Gastroesophageal sphincter (tissue), 4 donors: ENCODE data around the gene C4B. TPM values are rescaled to one million over a fixed set of nuclear protein-coding genes. Genes with fewer than 3 reads are reported as not detected.
A peak's percentile ranks its signal among the peaks of the same experiment; 100 is the strongest.
"Not testable (repeated sequence)": the region's sequence is repeated elsewhere in the genome, so short reads cannot be mapped to it uniquely, and the experiment has no call there.

ENCODE experiments used
- ATAC-seq: fragments of 150-250 bp; one replicate; pipeline ENCODE4 v1.9.1; 2016; ENCODE audit warnings: mild to moderate bottlenecking, moderate library complexity
- H3K27ac ChIP-seq, 4 donors: fragments of 200-600 bp; sonication (generic) in 3 of 4; 1 replicate in 3 of 4; 2 replicates in 1 of 4; pipeline ENCODE4 v1.5.1; 2016 to 2019
- H3K27me3 ChIP-seq: fragments of 200-600 bp; sonication (generic); one replicate; pipeline ENCODE4 v1.5.1; 2019
- H3K36me3 ChIP-seq, 2 donors: fragments of 200-600 bp; sonication (generic); one replicate each; pipeline ENCODE4 v1.5.1; 2019; ENCODE audit warnings: control low read depth in 1 of 2
- H3K4me1 ChIP-seq, 3 donors: fragments of 200-600 bp; sonication (generic); 1 replicate in 2 of 3; 2 replicates in 1 of 3; pipeline ENCODE4 v1.5.1; 2016 to 2019; ENCODE audit warnings: control low read depth in 2 of 3
- H3K4me3 ChIP-seq, 2 donors: fragments of 200-600 bp; sonication (generic); one replicate each; pipeline ENCODE4 v1.5.1; 2019; ENCODE audit warnings: mild to moderate bottlenecking in 1 of 2, moderate library complexity in 1 of 2
- H3K9me3 ChIP-seq, 3 donors: fragments of 200-600 bp; sonication (generic); one replicate each; pipeline ENCODE4 v1.5.1; 2017 to 2019; ENCODE audit warnings: control low read depth in 2 of 3
- EP300 ChIP-seq: sonication (generic); formaldehyde crosslinking; IDR thresholded peaks from one replicate; pipeline ENCODE4 v1.6.1; 2017; ENCODE audit warnings: antibody characterized with exemption, mild to moderate bottlenecking
- POLR2A ChIP-seq, 2 donors: fragments of 450-650 bp; IDR thresholded peaks; one replicate each; pipeline ENCODE4 v1.6.1; 2017; ENCODE audit warnings: antibody characterized with exemption in 2 of 2, mild to moderate bottlenecking in 2 of 2, moderate library complexity in 1 of 2
- POLR2AphosphoS5 ChIP-seq: sonication (generic); formaldehyde crosslinking; IDR thresholded peaks from one replicate; pipeline ENCODE4 v1.6.1; 2017; ENCODE audit warnings: antibody characterized with exemption
- WGBS, 2 donors: methylation state at CpG; one replicate each; pipeline ENCODE4 v1.1.5; 2018; ENCODE audit warnings: low coverage in 1 of 2; 5-methylcytosine and 5-hydroxymethylcytosine counted together
- total RNA-seq, 4 donors: library from RNA; depleted of rRNA; stranded (reverse); fragments of >200 nt; gene quantifications; one replicate each; pipeline ENCODE4 v1.1.0, GENCODE V29; 2016
- TF ChIP-seq, protein P1 (sequence below), 4 experiments: fragments of 200-600 bp in 2 of 4; fragments of 450-650 bp in 2 of 4; sonication (generic) in 1 of 4; IDR thresholded peaks; one replicate each; pipeline ENCODE4 v1.5.1; 2017 to 2019; ENCODE audit warnings: antibody characterized with exemption in 4 of 4, mild to moderate bottlenecking in 2 of 4, moderate library complexity in 2 of 4

The C4B gene
- total RNA-seq, 4 donors from 2014 or later: 45.6 to 259 (median 82.1) TPM

DNA sequence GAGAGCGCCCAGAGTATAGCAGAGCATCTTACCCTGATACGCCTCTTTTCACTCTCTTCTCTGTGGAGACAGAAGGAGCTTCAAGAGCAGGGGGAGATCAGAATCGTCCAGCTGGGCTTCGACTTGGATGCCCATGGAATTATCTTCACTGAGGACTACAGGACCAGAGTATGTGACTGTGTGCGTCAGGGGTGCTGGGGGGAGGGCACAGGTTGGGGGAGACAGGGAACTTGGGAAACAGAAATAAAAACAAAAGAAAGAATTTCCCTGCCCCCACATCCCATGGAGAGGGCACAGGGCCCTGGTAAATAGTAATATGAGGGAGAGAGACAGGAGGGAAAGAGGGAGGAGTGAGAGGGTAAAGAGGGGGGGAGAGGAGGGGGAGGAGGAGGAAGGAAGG, 35.8 kb upstream of the C4B start:
- peaks cover 0 to 30% (median 0%) of the 10 kb centered on the region in 3 donors for H3K4me1 ChIP-seq
- H3K9me3 ChIP-seq: no peaks in the 10 kb centered on the region
- no peak overlapping the region for H3K27ac ChIP-seq
- ATAC-seq: no peak
- H3K4me3 ChIP-seq: no peak overlapping the region
- no peak for TF ChIP-seq POLR2AphosphoS5
- TF ChIP-seq, protein P1, sequence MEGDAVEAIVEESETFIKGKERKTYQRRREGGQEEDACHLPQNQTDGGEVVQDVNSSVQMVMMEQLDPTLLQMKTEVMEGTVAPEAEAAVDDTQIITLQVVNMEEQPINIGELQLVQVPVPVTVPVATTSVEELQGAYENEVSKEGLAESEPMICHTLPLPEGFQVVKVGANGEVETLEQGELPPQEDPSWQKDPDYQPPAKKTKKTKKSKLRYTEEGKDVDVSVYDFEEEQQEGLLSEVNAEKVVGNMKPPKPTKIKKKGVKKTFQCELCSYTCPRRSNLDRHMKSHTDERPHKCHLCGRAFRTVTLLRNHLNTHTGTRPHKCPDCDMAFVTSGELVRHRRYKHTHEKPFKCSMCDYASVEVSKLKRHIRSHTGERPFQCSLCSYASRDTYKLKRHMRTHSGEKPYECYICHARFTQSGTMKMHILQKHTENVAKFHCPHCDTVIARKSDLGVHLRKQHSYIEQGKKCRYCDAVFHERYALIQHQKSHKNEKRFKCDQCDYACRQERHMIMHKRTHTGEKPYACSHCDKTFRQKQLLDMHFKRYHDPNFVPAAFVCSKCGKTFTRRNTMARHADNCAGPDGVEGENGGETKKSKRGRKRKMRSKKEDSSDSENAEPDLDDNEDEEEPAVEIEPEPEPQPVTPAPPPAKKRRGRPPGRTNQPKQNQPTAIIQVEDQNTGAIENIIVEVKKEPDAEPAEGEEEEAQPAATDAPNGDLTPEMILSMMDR (IDR thresholded peaks at IDR 0.05): no peak
- no peak for TF ChIP-seq POLR2A (IDR thresholded peaks at IDR 0.05)
- no peak for TF ChIP-seq EP300
- H3K36me3 ChIP-seq: peaks cover 0 to 25% of the 10 kb centered on the region in 2 donors
- H3K27me3 ChIP-seq: no peaks in the 10 kb centered on the region
- WGBS, 2 donors: 67 to 90% methylated on average over 1 to 2 of the region's 5 CpGs

GRCh38 chr6:31979238-31979898, 35.2 kb upstream of the C4B start:
- Histone ChIP-seq H3K27ac (no peak overlapping the region), H3K4me1 (peaks cover 0 to 25% (median 0%) of the 10 kb centered on the region in 3 donors), H3K4me3 (no peak overlapping the region), H3K9me3 (no peaks in the 10 kb centered on the region), H3K36me3 (peaks cover 0 to 25% of the 10 kb centered on the region in 2 donors), H3K27me3 (no peaks in the 10 kb centered on the region)
- 90 to 92% methylated on average over 2 to 3 of the region's 3 CpGs for WGBS, 2 donors
- ATAC-seq: no peak
- no peak for TF ChIP-seq POLR2AphosphoS5
- TF ChIP-seq, protein P1 (IDR thresholded peaks at IDR 0.05): no peak
- no peak for TF ChIP-seq EP300
- no peak for TF ChIP-seq POLR2A (IDR thresholded peaks at IDR 0.05)

GRCh38 chr6:31980195-31980876, 34.3 kb upstream of the C4B start:
- not testable (repeated sequence) for H3K9me3 ChIP-seq, H3K27me3 ChIP-seq, H3K4me3 ChIP-seq, ATAC-seq, H3K27ac ChIP-seq
- WGBS, 2 donors: 89 to 100% methylated on average over 2 to 3 of the region's 13 CpGs
- H3K36me3 ChIP-seq: peaks cover 0 to 21% of the 10 kb centered on the region in 2 donors
- peaks cover 0 to 20% (median 0%) of the 10 kb centered on the region in 3 donors for H3K4me1 ChIP-seq

GRCh38 chr6:31980998-31981397, 33.6 kb upstream of the C4B start:
- Histone ChIP-seq H3K36me3 (peaks cover 0 to 18% of the 10 kb centered on the region in 2 donors), H3K4me1 (peaks cover 0 to 20% (median 0%) of the 10 kb centered on the region in 3 donors)
- not testable (repeated sequence) for H3K27ac ChIP-seq, ATAC-seq, H3K4me3 ChIP-seq, H3K27me3 ChIP-seq, H3K9me3 ChIP-seq
- no CpG with 5 or more reads among the region's 5 CpGs for WGBS, 2 donors

- H3K27me3 ChIP-seq, H3K27ac ChIP-seq, H3K9me3 ChIP-seq, H3K4me3 ChIP-seq: not testable (repeated sequence)
- Histone ChIP-seq H3K4me1 (peaks cover 0 to 20% (median 0%) of the 10 kb centered on the region in 3 donors), H3K36me3 (peaks cover 0 to 14% of the 10 kb centered on the region in 2 donors)
- no CpG with 5 or more reads among the region's 7 CpGs for WGBS, 2 donors
- ATAC-seq: peak; percentile 79
Observed at GRCh38 chr6:31981744-31982143, 32.9 kb upstream of the C4B start, which contains the start of gene C4A. C4A (plus strand) TSS chr6:31982057; CDS start chr6:31982108, 51 bp downstream.

GRCh38 chr6:31989363-31989762, 25.2 kb upstream of the C4B start:
- H3K4me1 ChIP-seq, H3K36me3 ChIP-seq, H3K27me3 ChIP-seq, H3K27ac ChIP-seq, H3K9me3 ChIP-seq, ATAC-seq, H3K4me3 ChIP-seq: not testable (repeated sequence)
- no CpG with 5 or more reads among the region's 10 CpGs for WGBS, 2 donors

- not testable (repeated sequence) for H3K4me3 ChIP-seq, H3K27me3 ChIP-seq, H3K9me3 ChIP-seq, H3K36me3 ChIP-seq, H3K4me1 ChIP-seq, H3K27ac ChIP-seq, ATAC-seq
- WGBS, 2 donors: no CpG with 5 or more reads among the region's 14 CpGs
Observed at GRCh38 chr6:31994421-31994820, 20.2 kb upstream of the C4B start.

DNA sequence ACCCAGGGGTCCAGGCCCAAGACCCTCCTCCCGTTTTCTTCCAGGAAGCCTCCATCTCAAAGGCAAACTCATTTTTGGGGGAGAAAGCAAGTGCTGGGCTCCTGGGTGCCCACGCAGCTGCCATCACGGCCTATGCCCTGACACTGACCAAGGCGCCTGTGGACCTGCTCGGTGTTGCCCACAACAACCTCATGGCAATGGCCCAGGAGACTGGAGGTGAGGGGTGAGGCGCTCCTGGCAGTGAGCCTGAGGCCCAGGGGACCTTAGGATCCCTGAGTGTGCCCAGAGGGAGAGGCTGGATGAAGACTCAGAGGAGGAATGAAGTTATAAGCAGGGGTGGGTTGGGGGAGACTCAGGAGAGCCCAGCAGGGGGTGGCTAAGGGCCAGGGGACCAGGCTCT, 18.2 kb upstream of the C4B start:
- H3K9me3 ChIP-seq, ATAC-seq, H3K4me1 ChIP-seq: not testable (repeated sequence)

GRCh38 chr6:32002546-32003268, 11.9 kb upstream of the C4B start:
- peak; percentile 79 for ATAC-seq
- not testable (repeated sequence) for H3K4me3 ChIP-seq, H3K9me3 ChIP-seq, H3K4me1 ChIP-seq, H3K27ac ChIP-seq, H3K27me3 ChIP-seq, H3K36me3 ChIP-seq
- WGBS, 2 donors: no CpG with 5 or more reads among the region's 15 CpGs

More for the DNA sequence above, 18.2 kb upstream of the C4B start:
- H3K27ac ChIP-seq, H3K27me3 ChIP-seq, H3K36me3 ChIP-seq, H3K4me3 ChIP-seq: not testable (repeated sequence)
- WGBS, 2 donors: no CpG with 5 or more reads among the region's 6 CpGs

- H3K27me3 ChIP-seq, H3K36me3 ChIP-seq, H3K27ac ChIP-seq, H3K4me3 ChIP-seq, H3K4me1 ChIP-seq, H3K9me3 ChIP-seq: not testable (repeated sequence)
- no CpG with 5 or more reads among the region's 7 CpGs for WGBS, 2 donors
- peak; percentile 3 for ATAC-seq
Observed at GRCh38 chr6:32003301-32003700, 11.3 kb upstream of the C4B start.
